BLaER1 treated with 17β-estradiol and CSF1 and Interleukin-3, amounts not matched to agents 10 nM and 100 nM (cell line): ENCODE measurements around the gene SLC35F3.

Experiments used
- H3K27ac ChIP-seq, 11 experiments: shearing (Covaris generic); formaldehyde crosslinking; 2 replicates each; pipeline ENCODE4 v1.8.1; 2022
- H3K27me3 ChIP-seq, 11 experiments: shearing (Covaris generic); formaldehyde crosslinking; 2 replicates each; pipeline ENCODE4 v1.8.1; 2022
- H3K36me3 ChIP-seq, 11 experiments: shearing (Covaris generic); formaldehyde crosslinking; 2 replicates each; pipeline ENCODE4 v1.8.1; 2022
- H3K4me1 ChIP-seq, 10 experiments: shearing (Covaris generic); formaldehyde crosslinking; 2 replicates each; pipeline ENCODE4 v1.8.1; 2022
- H3K4me2 ChIP-seq, 11 experiments: shearing (Covaris generic); formaldehyde crosslinking; 2 replicates each; pipeline ENCODE4 v1.8.1; 2022
- H3K4me3 ChIP-seq, 10 experiments: shearing (Covaris generic); formaldehyde crosslinking; 2 replicates each; pipeline ENCODE4 v1.8.1; 2022
- H3K9ac ChIP-seq, 11 experiments: shearing (Covaris generic); formaldehyde crosslinking; 2 replicates each; pipeline ENCODE4 v1.8.1; 2022
- H3K9me3 ChIP-seq, 11 experiments: shearing (Covaris generic); formaldehyde crosslinking; replicated peaks in 1 of 11; 2 replicates each; pipeline ENCODE4 v1.8.1; 2022
- H4K20me1 ChIP-seq, 11 experiments: shearing (Covaris generic); formaldehyde crosslinking; 2 replicates each; pipeline ENCODE4 v1.8.1; 2022
- Cebpa-rat ChIP-seq, 11 experiments: shearing (Covaris generic); IDR thresholded peaks; 2 replicates each; pipeline ENCODE4 v1.8.1; 2022

SLC35F3 gene

GRCh38 chr1:233904633-233905415 is at the start of gene SLC35F3:
SLC35F3 (plus strand) TSS chr1:233904676.
- no peaks in the 10 kb centered on the region for H3K36me3 ChIP-seq
- H4K20me1 ChIP-seq = no peaks in the 10 kb centered on the region
- no peaks in the 10 kb centered on the region for H3K27me3 ChIP-seq
- H3K9ac ChIP-seq = no peak within 1 kb of the TSS
- H3K27ac ChIP-seq = no peak within 1 kb of the TSS
- TF ChIP-seq Cebpa-rat (IDR thresholded peaks at IDR 0.05) = no peak
- no peak within 1 kb of the TSS for H3K4me2 ChIP-seq
- no peak within 1 kb of the TSS for H3K4me3 ChIP-seq
- H3K9me3 ChIP-seq = peaks cover 19 to 24% (median 23%) of the 10 kb centered on the region in 11 experiments
- H3K4me1 ChIP-seq = peaks cover 0 to 11% (median 0%) of the 10 kb centered on the region in 10 experiments; a peak in 3 of 20 replicates

DNA sequence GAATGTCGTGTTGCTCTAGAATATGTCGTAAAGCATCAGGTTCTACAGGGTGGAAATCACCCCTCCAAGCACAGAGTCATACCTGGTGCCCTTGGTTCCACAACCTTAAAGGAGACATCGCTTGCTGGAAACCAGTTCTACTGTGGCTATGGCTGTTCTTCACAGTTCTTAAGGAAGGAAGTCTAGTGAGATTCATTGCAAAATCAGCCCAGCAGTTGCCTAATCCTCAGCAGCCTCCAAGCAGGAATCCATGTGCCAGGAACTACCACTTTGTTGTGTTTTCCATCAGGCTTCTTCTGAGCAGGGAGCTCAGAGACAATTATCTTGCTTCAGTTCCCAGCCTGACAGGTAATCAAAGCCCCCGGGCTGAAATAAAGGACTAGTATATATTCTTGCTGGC is 45.0 kb upstream of the SLC35F3 start:
- no peaks in the 10 kb centered on the region for H3K27me3 ChIP-seq
- TF ChIP-seq Cebpa-rat (IDR thresholded peaks at IDR 0.05) = peak in 2 of 11 experiments; percentile 12 to 21; a peak in 1 of 22 replicates
- no peak overlapping the region for H3K9ac ChIP-seq
- no peak overlapping the region for H3K4me3 ChIP-seq
- peak overlapping the region in 3 of 11 experiments; percentile 8 to 58 (median 9); a peak in 4 of 22 replicates for H3K4me2 ChIP-seq
- H4K20me1 ChIP-seq = no peaks in the 10 kb centered on the region
- H3K4me1 ChIP-seq = peaks cover 0 to 20% (median 0%) of the 10 kb centered on the region in 10 experiments; a peak in 4 of 20 replicates
- H3K36me3 ChIP-seq = no peaks in the 10 kb centered on the region
- peaks cover under 1 to 4% (median 2%) of the 10 kb centered on the region in 11 experiments; a peak in 10 of 22 replicates for H3K9me3 ChIP-seq
- H3K27ac ChIP-seq = no peak overlapping the region

DNA sequence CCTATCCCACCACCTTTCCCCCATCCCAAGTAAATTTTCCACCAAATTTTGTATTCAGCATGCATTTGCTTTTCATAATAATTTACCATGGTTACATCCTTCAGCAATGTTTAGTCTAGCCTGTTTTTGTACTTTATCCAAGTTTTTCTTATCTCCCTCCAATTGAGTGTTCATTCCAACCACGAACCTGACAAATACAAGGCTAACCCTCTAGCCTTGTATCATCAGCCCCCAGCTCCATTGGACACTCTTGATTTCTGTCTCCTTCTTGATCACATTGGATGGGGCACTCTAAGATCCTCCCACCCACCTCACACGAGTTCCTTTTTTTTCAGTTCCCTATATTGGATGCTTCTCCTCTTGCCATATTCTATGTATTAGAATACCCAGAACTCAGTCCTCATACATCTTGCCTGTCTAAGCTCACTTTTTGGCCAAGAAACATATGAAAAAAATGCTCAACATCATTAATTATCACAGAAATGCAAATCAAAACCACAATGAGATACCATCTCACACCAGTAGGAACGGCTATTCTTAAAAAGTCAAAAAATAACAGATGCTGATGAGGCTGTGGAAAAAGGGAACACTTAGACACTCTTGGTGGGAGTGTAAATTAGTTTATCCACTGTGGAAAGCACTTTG is 40.5 kb upstream of the SLC35F3 start:
- H3K4me3 ChIP-seq = no peak overlapping the region
- H3K4me1 ChIP-seq = peaks cover 0 to 16% (median 2%) of the 10 kb centered on the region in 10 experiments; a peak in 7 of 20 replicates
- no peak overlapping the region for H3K27ac ChIP-seq
- H3K9me3 ChIP-seq = peaks cover 29 to 40% (median 36%) of the 10 kb centered on the region in 11 experiments
- TF ChIP-seq Cebpa-rat (IDR thresholded peaks at IDR 0.05) = no peak
- no peaks in the 10 kb centered on the region for H3K27me3 ChIP-seq
- H3K9ac ChIP-seq = no peak overlapping the region
- no peaks in the 10 kb centered on the region for H4K20me1 ChIP-seq
- no peak overlapping the region for H3K4me2 ChIP-seq
- no peaks in the 10 kb centered on the region for H3K36me3 ChIP-seq

- no peak overlapping the region for H3K4me2 ChIP-seq
- H3K4me1 ChIP-seq = peaks cover 0 to 12% (median 2%) of the 10 kb centered on the region in 10 experiments; a peak in 7 of 20 replicates
- no peak for TF ChIP-seq Cebpa-rat (IDR thresholded peaks at IDR 0.05)
- no peaks in the 10 kb centered on the region for H4K20me1 ChIP-seq
- no peak overlapping the region for H3K4me3 ChIP-seq
- no peak overlapping the region for H3K9ac ChIP-seq
- no peaks in the 10 kb centered on the region for H3K36me3 ChIP-seq
- no peak overlapping the region for H3K27ac ChIP-seq
- H3K27me3 ChIP-seq = no peaks in the 10 kb centered on the region
- H3K9me3 ChIP-seq = peaks cover 29 to 40% (median 36%) of the 10 kb centered on the region in 11 experiments
Observed at GRCh38 chr1:233864578-233864977, 39.9 kb upstream of the SLC35F3 start.

DNA sequence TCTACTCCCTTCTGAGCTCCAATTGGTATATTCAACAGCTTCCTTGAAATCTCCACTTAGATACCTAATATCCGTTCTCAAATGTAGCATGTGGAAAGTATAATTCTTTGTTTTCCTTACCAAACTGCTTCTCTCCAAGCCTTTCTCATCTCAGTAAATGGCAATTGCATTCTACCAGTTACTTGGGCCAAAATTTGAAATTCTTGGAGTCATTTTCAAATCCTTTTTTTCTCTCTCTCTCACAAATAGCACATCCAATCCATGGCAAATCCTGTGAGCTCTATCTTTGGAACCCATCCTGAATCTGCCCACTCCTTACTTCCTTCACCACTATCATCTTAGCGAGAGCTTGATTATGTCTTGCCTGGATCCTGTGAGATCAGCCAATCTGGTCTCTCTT is 39.3 kb upstream of the SLC35F3 start:
- H3K9me3 ChIP-seq = peaks cover 29 to 40% (median 36%) of the 10 kb centered on the region in 11 experiments
- H3K27me3 ChIP-seq = no peaks in the 10 kb centered on the region
- H4K20me1 ChIP-seq = no peaks in the 10 kb centered on the region
- peaks cover 0 to 9% (median 2%) of the 10 kb centered on the region in 10 experiments; a peak in 7 of 20 replicates for H3K4me1 ChIP-seq
- H3K9ac ChIP-seq = no peak overlapping the region
- no peaks in the 10 kb centered on the region for H3K36me3 ChIP-seq
- H3K4me3 ChIP-seq = no peak overlapping the region
- TF ChIP-seq Cebpa-rat (IDR thresholded peaks at IDR 0.05) = no peak
- no peak overlapping the region for H3K4me2 ChIP-seq
- no peak overlapping the region for H3K27ac ChIP-seq

DNA sequence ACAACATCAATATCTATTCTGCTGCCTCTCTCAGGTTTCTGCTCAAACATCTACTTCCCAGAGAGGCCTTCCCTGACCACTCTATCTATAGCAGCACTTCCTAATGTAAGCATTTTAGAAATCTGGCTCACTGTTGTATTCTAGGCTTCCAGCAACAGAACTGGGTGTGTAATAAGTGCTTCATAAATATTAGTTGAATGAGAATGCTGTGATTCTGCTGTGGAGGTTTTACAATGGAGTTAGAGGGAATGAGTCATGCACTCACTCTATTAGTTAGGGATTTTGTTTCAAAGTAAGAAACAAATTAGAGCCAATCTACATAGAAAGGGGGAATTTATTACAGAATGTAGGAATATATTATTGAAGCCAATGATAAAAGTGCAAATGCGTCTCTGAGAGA is 38.6 kb upstream of the SLC35F3 start:
- no peak overlapping the region for H3K27ac ChIP-seq
- H3K36me3 ChIP-seq = no peaks in the 10 kb centered on the region
- TF ChIP-seq Cebpa-rat (IDR thresholded peaks at IDR 0.05) = no peak
- H3K27me3 ChIP-seq = no peaks in the 10 kb centered on the region
- H3K4me2 ChIP-seq = no peak overlapping the region
- peaks cover 0 to 9% (median 2%) of the 10 kb centered on the region in 10 experiments; a peak in 7 of 20 replicates for H3K4me1 ChIP-seq
- H3K9me3 ChIP-seq = peaks cover 29 to 40% (median 36%) of the 10 kb centered on the region in 11 experiments
- H3K4me3 ChIP-seq = no peak overlapping the region
- no peaks in the 10 kb centered on the region for H4K20me1 ChIP-seq
- H3K9ac ChIP-seq = no peak overlapping the region

DNA sequence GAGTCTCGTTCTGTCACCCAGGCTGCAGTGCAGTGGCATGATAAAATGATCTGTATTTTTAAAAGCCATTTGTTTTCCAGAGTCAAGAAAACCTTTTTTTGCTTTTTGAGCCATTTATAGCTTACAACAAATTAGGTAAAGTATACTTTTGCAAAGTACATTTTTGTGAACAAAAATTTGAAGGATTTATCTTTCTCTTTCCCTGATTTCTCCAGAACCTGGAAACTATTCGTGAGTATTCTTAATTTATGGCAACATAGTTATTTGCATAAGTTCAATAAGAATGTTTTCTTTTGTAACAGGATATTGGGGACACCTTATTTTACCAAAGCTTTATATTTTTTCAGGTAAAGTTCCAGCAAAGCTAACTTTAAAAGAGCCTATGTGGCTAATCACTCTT is 37.4 kb upstream of the SLC35F3 start:
- Histone ChIP-seq H3K27ac (no peak overlapping the region), H3K4me1 (peaks cover 0 to 9% (median 2%) of the 10 kb centered on the region in 10 experiments; a peak in 7 of 20 replicates), H3K36me3 (no peaks in the 10 kb centered on the region), H3K4me2 (no peak overlapping the region), H3K4me3 (no peak overlapping the region), H3K27me3 (no peaks in the 10 kb centered on the region), H4K20me1 (no peaks in the 10 kb centered on the region), H3K9me3 (peaks cover 29 to 40% (median 36%) of the 10 kb centered on the region in 11 experiments), H3K9ac (no peak overlapping the region)
- no peak for TF ChIP-seq Cebpa-rat (IDR thresholded peaks at IDR 0.05)

GRCh38 chr1:233868461-233868860 is 36.0 kb upstream of the SLC35F3 start:
- H3K4me1 ChIP-seq = peaks cover 0 to 9% (median 2%) of the 10 kb centered on the region in 10 experiments; a peak in 7 of 20 replicates
- H3K4me2 ChIP-seq = peak overlapping the region in 5 of 11 experiments; percentile 6 to 52 (median 32); a peak in 7 of 22 replicates
- peaks cover 29 to 40% (median 36%) of the 10 kb centered on the region in 11 experiments for H3K9me3 ChIP-seq
- no peaks in the 10 kb centered on the region for H3K36me3 ChIP-seq
- no peak overlapping the region for H3K4me3 ChIP-seq
- H3K9ac ChIP-seq = no peak overlapping the region
- H4K20me1 ChIP-seq = no peaks in the 10 kb centered on the region
- no peaks in the 10 kb centered on the region for H3K27me3 ChIP-seq
- no peak for TF ChIP-seq Cebpa-rat (IDR thresholded peaks at IDR 0.05)
- no peak overlapping the region for H3K27ac ChIP-seq

DNA sequence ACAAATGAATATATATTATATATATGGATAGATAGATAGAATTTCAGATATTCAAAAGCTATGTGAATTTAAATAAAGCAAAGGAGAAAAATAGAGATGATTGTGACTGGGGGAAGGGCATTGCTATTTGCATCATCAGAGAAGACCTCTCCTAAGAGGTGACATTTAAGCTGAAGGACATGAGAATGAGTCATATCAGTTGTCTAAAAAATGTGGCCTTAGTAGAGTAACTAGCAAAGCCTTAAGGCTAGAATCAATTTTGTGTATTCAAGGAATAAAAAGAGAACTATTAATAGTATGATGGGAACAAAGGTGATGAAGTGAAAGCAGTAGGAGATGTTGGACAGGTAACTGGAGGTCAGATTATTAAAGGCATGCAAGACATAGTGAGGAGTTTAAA is 34.8 kb upstream of the SLC35F3 start:
- TF ChIP-seq Cebpa-rat (IDR thresholded peaks at IDR 0.05) = no peak
- Histone ChIP-seq H3K4me1 (peaks cover 0 to 9% (median 2%) of the 10 kb centered on the region in 10 experiments; a peak in 7 of 20 replicates), H3K27ac (no peak overlapping the region), H3K36me3 (no peaks in the 10 kb centered on the region), H4K20me1 (no peaks in the 10 kb centered on the region), H3K4me2 (no peak overlapping the region), H3K4me3 (no peak overlapping the region), H3K27me3 (no peaks in the 10 kb centered on the region), H3K9me3 (peaks cover 26 to 36% (median 32%) of the 10 kb centered on the region in 11 experiments), H3K9ac (no peak overlapping the region)
